HepG2 (cell line): ENCODE results near the gene TUBGCP6. TPM values are rescaled to one million over a fixed set of nuclear protein-coding genes. Genes with fewer than 3 reads are reported as not detected.

Experiments
- ATAC-seq: fragments of 200-7000 bp; cut with Tn5 transposase; 3 replicates; pipeline ENCODE4 v1.9.1; 2020; ENCODE audit warnings: mild to moderate bottlenecking, moderate library complexity
- BruUV-seq: library from RNA; stranded (reverse); fragments of 400-500 nt; replicated peaks from 2 replicates; lab custom pipeline; 2021; lab: Mats Ljungman, UMichigan
- CTCF ChIA-PET: fragments of 300-600 bp; formaldehyde crosslinking; extraction: SDS; loops from one replicate; lab custom pipeline; 2021; ENCODE audit warnings: low total read pairs, inconsistent platforms, low intra/inter-chr PET ratio; lab: Yijun Ruan, JAX
- POLR2A ChIA-PET: fragments of 350-600 bp; sonication (Branson Sonifier 250); formaldehyde crosslinking; loops from one replicate; lab custom pipeline; 2020; ENCODE audit warnings: antibody characterized with exemption, inconsistent platforms; lab: Yijun Ruan, JAX
- DNase-seq: peaks from one replicate; pipeline ENCODE4 v3.0.0-alpha.2; 2015; ENCODE audit warnings: low spot score
- FAIRE-seq: peaks from 3 replicates; lab custom pipeline; 2011; peaks lifted over from hg19 to GRCh38; lab: Jason Lieb, UNC
- H2AFZ ChIP-seq: one replicate; pipeline ENCODE4 v1.6.1; 2011; ENCODE audit warnings: low read length, inconsistent platforms
- H3K27ac ChIP-seq: fragments of 300-600 bp; 3 replicates; pipeline ENCODE4 v1.8.0; 2011; ENCODE audit warnings: mixed run types, mild to moderate bottlenecking, mixed read lengths, low read length, inconsistent platforms; ENCODE audit not compliant: insufficient read depth; ENCODE audit errors: extremely low read length
- H3K27me3 ChIP-seq, 2 experiments: fragments of 200-600 bp in 1 of 2; 2 replicates in 1 of 2; 3 replicates in 1 of 2; pipeline versions ENCODE4 v1.6.0 to v1.8.0; 2011; ENCODE audit warnings: low read length in 2 of 2, mild to moderate bottlenecking in 2 of 2, moderate library complexity in 2 of 2, inconsistent platforms in 1 of 2; ENCODE audit not compliant: insufficient read depth in 2 of 2, control insufficient read depth in 1 of 2
- H3K36me3 ChIP-seq, 2 experiments: fragments of 200-600 bp in 1 of 2; replicated peaks in 1 of 2; 2 replicates in 1 of 2; 3 replicates in 1 of 2; pipeline versions ENCODE4 v1.5.1 to v1.8.0; 2011; ENCODE audit warnings: low read length in 2 of 2, inconsistent platforms in 1 of 2; ENCODE audit not compliant: insufficient read depth in 2 of 2, control insufficient read depth in 1 of 2
- H3K4me1 ChIP-seq: 2 replicates; pipeline ENCODE4 v1.5.1; 2012; ENCODE audit warnings: low read length, inconsistent platforms; ENCODE audit not compliant: insufficient read depth
- H3K4me2 ChIP-seq: 2 replicates; pipeline ENCODE4 v1.6.0; 2011; ENCODE audit warnings: low read depth, low read length, inconsistent platforms
- H3K4me3 ChIP-seq, 3 experiments: fragments of 200-600 bp in 1 of 3; sonication (generic), shearing (Covaris generic) in 1 of 3; replicated peaks in 1 of 3; 2 replicates each; pipeline ENCODE4 v1.5.1; 2011 to 2016; ENCODE audit warnings: low read length in 3 of 3, inconsistent platforms in 2 of 3, low read depth in 2 of 3, mild to moderate bottlenecking in 2 of 3, control low read depth in 1 of 3, mixed read lengths in 1 of 3; ENCODE audit not compliant: insufficient read depth in 1 of 3
- H3K79me2 ChIP-seq: one replicate; pipeline ENCODE4 v1.6.1; 2011; ENCODE audit warnings: low read length, inconsistent platforms; ENCODE audit not compliant: insufficient read depth
- H3K9ac ChIP-seq: 2 replicates; pipeline ENCODE4 v1.6.0; 2011; ENCODE audit warnings: mild to moderate bottlenecking, low read depth, low read length, inconsistent platforms; ENCODE audit not compliant: insufficient read depth
- H3K9me3 ChIP-seq: 2 replicates; pipeline ENCODE4 v1.5.1; 2012; ENCODE audit warnings: mild to moderate bottlenecking, low read length
- H4K20me1 ChIP-seq: 2 replicates; pipeline ENCODE4 v1.6.0; 2011; ENCODE audit warnings: inconsistent platforms, mild to moderate bottlenecking, low read length, moderate library complexity; ENCODE audit not compliant: insufficient read depth
- ERF ChIP-seq: IDR thresholded peaks from 2 replicates; pipeline ENCODE4 v1.6.1; 2018; ENCODE audit warnings: missing biosample characterization, missing genetic modification reagents
- MIXL1 ChIP-seq: IDR thresholded peaks from 2 replicates; pipeline ENCODE4 v1.6.1; 2016
- NR2C2 ChIP-seq: sonication (generic); formaldehyde crosslinking; IDR thresholded peaks from 2 replicates; pipeline ENCODE4 v1.4.0; 2020; ENCODE audit warnings: missing genetic modification reagents, mild to moderate bottlenecking, moderate library complexity, borderline replicate concordance
- ZNF280B ChIP-seq: sonication (generic); formaldehyde crosslinking; IDR thresholded peaks from 2 replicates; pipeline ENCODE4 v1.5.0; 2020; ENCODE audit warnings: missing genetic modification reagents, mild to moderate bottlenecking, borderline replicate concordance
- ZNF609 ChIP-seq: sonication (generic); formaldehyde crosslinking; IDR thresholded peaks from 2 replicates; pipeline ENCODE4 v1.4.0; 2020; ENCODE audit warnings: mild to moderate bottlenecking, missing genetic modification reagents, borderline replicate concordance
- WGBS: methylation state at CpG from one replicate; pipeline ENCODE4 v1.1.6; 2017; ENCODE audit warnings: low lambda C conversion rate; 5-methylcytosine and 5-hydroxymethylcytosine counted together
- in situ Hi-C: cut with HindIII; loops from 2 replicates; pipeline ENCODE4 v1.10.0; 2017; ENCODE audit warnings: low pct_unique_long_range_greater_than_20kb; ENCODE audit not compliant: extremely low pct_ligation_motif_present
- intact Hi-C: fragments of 100-400 bp; cut with micrococcal nuclease; formaldehyde crosslinking; loops from one replicate; pipeline ENCODE4 v1.10.0; 2022; ENCODE audit not compliant: unreplicated experiment
- polyA plus RNA-seq, 8 experiments: library from polyadenylated mRNA; depleted of rRNA in 3 of 8; stranded (reverse) in 7 of 8; unstranded in 1 of 8; fragments of >200 nt; fragmentation: Illumina TruSeq in 4 of 8; extraction: Trizol in 4 of 8; gene quantifications; 2 replicates each; pipeline versions ENCODE4 v1.2.1 to v1.2.3, GENCODE V29; 2011 to 2016; ENCODE audit warnings: low read depth in 4 of 8, missing spikeins in 1 of 8, mixed read lengths in 1 of 8; ENCODE audit not compliant: insufficient read depth in 1 of 8
- total RNA-seq, 5 experiments: library from RNA; depleted of rRNA; stranded (reverse); fragments of >200 nt; fragmentation: Illumina TruSeq; extraction: Trizol; gene quantifications; 2 replicates each; pipeline ENCODE4 v1.2.3, GENCODE V29; 2016; ENCODE audit warnings: low read depth in 1 of 5

The TUBGCP6 gene
- total and polyA plus RNA-seq, 2 of the 13 experiments (the other 11 are each of a cell fraction or from before 2014, with no cell fraction given), result 14.6 to 15.7 TPM

GRCh38 chr22:50266994-50267393, 22.2 kb upstream of the TUBGCP6 start:
- intact Hi-C loops, result no loop called here
- 77% methylated on average over 15 of the region's 37 CpGs for WGBS
- no peak for FAIRE-seq
- Histone ChIP-seq H2AFZ (no peak overlapping the region), H3K4me1 (peaks cover 51% of the 10 kb centered on the region), H3K4me2 (no peak overlapping the region), H3K36me3 (no peaks in the 10 kb centered on the region), H3K27ac (no peak overlapping the region), H4K20me1 (peaks cover 7% of the 10 kb centered on the region; the same call in 1 of the 2 replicates), H3K9me3 (no peaks in the 10 kb centered on the region), H3K9ac (no peak overlapping the region), H3K27me3 (peaks cover 21 to 68% of the 10 kb centered on the region in 2 experiments), H3K79me2 (no peaks in the 10 kb centered on the region), H3K4me3 (no peak overlapping the region)
- BruUV-seq, result no TSS peak
- ChIA-PET POLR2A (interaction anchor here (1.3 to 1.5 kb wide), 2 partner anchors 16 to 62 kb away, joined by 4 to 6 read pairs; partner anchors contain the start of gene HDAC10), CTCF (no interaction called here)
- in situ Hi-C loops, result no loop called here
- no peak for DNase-seq
- TF ChIP-seq ZNF609 (CRISPR knock-in tag) (no peak), MIXL1 (CRISPR knock-in tag) (no peak), ZNF280B (CRISPR knock-in tag) (no peak), ERF (no peak), NR2C2 (CRISPR knock-in tag) (no peak)
- no peak for ATAC-seq
